ENCODE results near the gene ABTB2.

The ABTB2 gene

GRCh38 chr11:34278693-34279297, 79.0 kb downstream of the ABTB2 start:
- no peak for DNase-seq

GRCh38 chr11:34278175-34278574, 79.6 kb downstream of the ABTB2 start:
- DNase-seq, result no peak

- DNase-seq, result no peak
Measured at GRCh38 chr11:34277171-34277570, 80.6 kb downstream of the ABTB2 start.

GRCh38 chr11:34276352-34276864, 81.4 kb downstream of the ABTB2 start:
- no peak for DNase-seq

- no peak for DNase-seq
Measured at GRCh38 chr11:34275486-34275885, 82.3 kb downstream of the ABTB2 start.

- DNase-seq, result no peak
Measured at GRCh38 chr11:34274712-34275398, 83.0 kb downstream of the ABTB2 start.

GRCh38 chr11:34273099-34273498, 84.7 kb downstream of the ABTB2 start:
- no peak for DNase-seq

GRCh38 chr11:34271727-34272126, 86.1 kb downstream of the ABTB2 start:
- no peak for DNase-seq

- DNase-seq, result no peak
Measured at GRCh38 chr11:34270711-34271110, 87.1 kb downstream of the ABTB2 start.

- DNase-seq, result no peak
Measured at GRCh38 chr11:34269694-34270245, 88.0 kb downstream of the ABTB2 start.

- no peak for DNase-seq
Measured at GRCh38 chr11:34268906-34269430, 88.8 kb downstream of the ABTB2 start.

GRCh38 chr11:34267417-34267816, 90.4 kb downstream of the ABTB2 start:
- no peak for DNase-seq

GRCh38 chr11:34267013-34267412, 90.8 kb downstream of the ABTB2 start:
- no peak for DNase-seq

- no peak for DNase-seq
Measured at GRCh38 chr11:34266090-34266912, 91.5 kb downstream of the ABTB2 start.

GRCh38 chr11:34264303-34265110, 93.3 kb downstream of the ABTB2 start:
- no peak for DNase-seq

- no peak for DNase-seq
Measured at GRCh38 chr11:34263441-34264091, 94.2 kb downstream of the ABTB2 start.

- DNase-seq, result no peak
Measured at GRCh38 chr11:34262531-34263081, 95.2 kb downstream of the ABTB2 start.

- no peak for DNase-seq
Measured at GRCh38 chr11:34261820-34262219, 96.0 kb downstream of the ABTB2 start.

GRCh38 chr11:34261095-34261494, 96.7 kb downstream of the ABTB2 start:
- DNase-seq, result no peak

- DNase-seq, result no peak
Measured at GRCh38 chr11:34260072-34260575, 97.7 kb downstream of the ABTB2 start.

GRCh38 chr11:34259087-34259486, 98.7 kb downstream of the ABTB2 start:
- DNase-seq, result no peak

All from activated naive CD4-positive, alpha-beta T cell treated with Interleukin-2 at 50 U/mL for 16 hours (primary cell).